NCI-H2196 treated with DMSO at 0.1 percent for 48 hours (cell line): ENCODE measurements around the gene TAAR1.
"Not testable (repeated sequence)": the region's sequence is repeated elsewhere in the genome, so short reads cannot be mapped to it uniquely, and the experiment has no call there.

Experiments used
- DNase-seq: peaks from one replicate; lab custom pipeline; 2025; ENCODE audit not compliant: unreplicated experiment; lab: John Stamatoyannopoulos, UW

Gene TAAR1

DNA sequence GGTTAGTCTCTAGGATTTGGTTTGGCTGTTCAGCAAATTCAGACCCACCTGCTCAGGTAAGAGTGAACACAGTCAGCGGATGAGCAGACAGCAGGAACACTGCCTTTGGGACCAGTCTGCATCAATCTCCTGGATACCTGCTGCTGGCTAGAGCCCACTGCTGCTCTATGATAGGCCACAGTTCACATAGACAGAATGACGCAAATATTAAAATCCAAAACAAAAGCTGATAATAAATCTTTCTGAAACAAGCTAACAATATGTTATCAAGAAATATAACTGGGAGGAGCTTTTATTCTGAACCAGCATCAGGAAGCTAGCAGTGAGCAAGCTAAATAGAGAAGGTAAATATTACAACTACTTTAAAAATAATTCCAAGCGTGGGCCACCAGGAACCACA lies at the start of gene TAAR1:
TSS of gene TAAR1 (minus strand) at position 101 of the 400 bp plus-strand sequence. CDS start 13,179 bp downstream, outside the sequence.
- no peak for DNase-seq

DNA sequence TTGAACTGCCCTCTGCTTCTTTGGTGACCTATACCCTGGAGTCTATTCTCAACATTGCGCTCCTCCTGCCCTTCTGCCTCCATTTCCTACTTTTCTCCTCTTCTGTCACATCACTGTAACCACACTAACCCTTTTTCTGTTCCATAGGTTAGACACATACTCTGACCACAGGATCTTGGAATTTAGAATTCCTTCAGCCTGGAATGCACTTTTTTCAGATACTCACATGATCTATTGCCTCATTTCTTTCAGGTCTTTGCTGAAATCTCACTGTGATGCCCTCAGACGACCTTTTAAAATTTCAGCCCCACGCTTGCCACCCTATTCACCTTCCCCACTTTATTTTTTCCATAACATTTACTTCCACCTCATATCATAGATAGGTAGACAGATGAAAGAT lies 49.8 kb upstream of the TAAR1 start:
- DNase-seq: no peak

DNA sequence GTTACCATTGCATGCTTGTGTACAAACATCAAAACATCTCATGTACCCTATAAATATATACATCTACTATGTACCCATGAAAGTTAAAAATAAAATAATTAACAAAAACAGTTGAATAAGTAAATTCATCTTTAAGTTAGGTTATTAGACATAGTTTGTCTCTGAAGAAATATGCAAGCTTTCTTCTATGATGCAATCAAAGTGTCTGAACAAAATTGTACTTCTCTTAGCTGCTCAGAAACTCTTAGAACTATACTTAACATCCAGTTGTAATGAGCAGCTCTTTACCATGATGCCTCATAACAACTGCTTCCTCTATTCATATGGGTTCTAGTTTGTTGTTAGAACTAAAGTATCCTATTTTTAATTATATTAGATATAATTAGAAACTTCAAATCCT lies 49.0 kb upstream of the TAAR1 start:
- no peak for DNase-seq

GRCh38 chr6:132706756-132707155 lies 47.8 kb upstream of the TAAR1 start:
- DNase-seq: not testable (repeated sequence)

DNA sequence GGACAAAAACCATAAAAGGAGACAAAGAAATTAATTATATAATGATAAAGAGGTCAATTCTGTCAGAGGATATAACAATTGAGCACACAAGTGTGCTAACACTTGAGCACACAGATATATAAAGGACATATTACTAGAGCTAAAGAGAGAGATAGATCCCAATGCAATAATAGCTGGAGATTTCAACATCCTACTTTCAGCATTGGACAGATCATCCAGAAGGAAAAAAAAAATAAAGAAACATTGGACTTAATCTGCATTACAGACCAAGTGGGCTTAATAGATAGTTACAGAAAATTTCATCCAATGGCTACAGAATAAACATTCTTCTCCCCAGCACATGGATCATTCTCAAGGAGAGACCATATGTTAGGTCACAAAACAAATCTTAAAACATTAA lies 45.0 kb upstream of the TAAR1 start:
- no peak for DNase-seq

DNA sequence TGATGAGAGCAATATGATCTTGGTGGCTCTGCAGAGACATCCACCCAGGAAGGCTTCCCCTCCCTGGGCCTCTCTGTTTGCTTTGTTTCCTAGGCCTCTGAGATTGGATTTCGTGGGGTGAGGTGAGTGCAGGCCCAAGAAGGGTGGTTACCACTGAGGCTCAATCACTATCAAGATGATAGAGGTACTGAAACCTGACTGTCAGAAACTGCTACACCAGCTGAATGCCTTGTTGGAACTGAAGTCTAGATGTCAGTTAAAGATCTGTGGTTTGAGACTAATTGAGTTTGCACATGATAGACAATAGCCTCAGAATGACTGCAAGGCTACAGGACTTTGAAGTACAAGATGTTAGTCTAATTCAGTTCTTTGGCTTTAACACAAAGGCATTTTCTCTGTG lies 39.6 kb upstream of the TAAR1 start:
- no peak for DNase-seq

GRCh38 chr6:132695773-132696172 lies 36.8 kb upstream of the TAAR1 start:
- no peak for DNase-seq

DNA sequence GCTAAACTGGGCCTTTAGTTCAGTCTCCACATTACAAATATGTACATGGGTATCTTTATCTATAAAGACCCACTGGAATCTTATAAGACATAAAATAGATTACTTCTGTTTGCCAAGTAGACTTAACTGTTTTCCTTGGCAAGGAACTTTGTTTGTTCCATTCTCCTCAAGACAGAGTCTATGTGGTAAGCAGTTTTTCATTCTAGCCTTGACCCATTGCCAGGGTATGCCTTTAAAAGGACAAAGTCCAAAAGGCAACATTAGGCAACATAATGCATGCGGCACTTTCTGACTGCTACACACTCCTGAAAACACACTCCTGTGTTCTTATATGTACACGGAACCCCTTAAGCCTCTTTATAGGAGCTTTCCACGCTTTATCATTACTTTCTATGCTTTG lies 34.5 kb upstream of the TAAR1 start:
- DNase-seq: no peak

DNA sequence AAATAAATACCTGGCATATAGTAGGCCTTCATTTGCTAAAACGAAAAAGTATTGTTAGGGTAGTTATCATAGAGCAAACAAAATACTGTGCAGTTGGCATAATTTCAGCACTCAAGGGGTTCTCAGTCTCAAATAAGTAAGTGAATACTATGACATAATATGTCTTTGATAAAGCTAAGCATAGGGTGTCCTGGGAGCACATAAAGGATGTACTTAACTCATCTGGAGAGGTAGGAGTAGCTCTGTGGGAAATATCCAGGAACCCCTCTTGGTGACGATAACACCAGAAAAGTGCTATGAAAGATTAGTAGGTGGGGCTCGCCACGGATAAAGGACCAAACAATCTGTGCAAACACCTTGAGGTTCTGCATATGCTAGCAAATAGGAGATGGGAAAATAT lies 31.7 kb upstream of the TAAR1 start:
- no peak for DNase-seq

- no peak for DNase-seq
Observed at GRCh38 chr6:132687306-132687705, 28.3 kb upstream of the TAAR1 start.

DNA sequence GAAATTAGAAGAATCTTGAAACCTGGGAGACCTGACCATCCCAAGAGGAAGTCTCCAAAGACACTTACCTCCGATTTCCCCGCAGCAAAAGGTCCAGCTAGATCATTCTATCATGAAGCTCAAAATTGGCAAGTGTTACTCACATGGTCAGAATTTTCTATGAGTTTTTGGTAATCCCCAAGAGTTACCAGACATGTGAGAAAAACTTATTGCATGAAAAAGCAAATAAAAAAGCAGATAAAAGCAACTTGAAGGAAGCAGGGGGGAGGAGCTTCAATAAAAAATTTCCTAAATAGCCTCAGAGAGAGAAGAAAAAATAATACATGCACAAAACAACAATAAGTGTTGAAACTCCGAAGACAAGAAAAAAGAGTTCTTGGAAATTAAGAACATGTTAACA lies 27.5 kb upstream of the TAAR1 start:
- no peak for DNase-seq

GRCh38 chr6:132685009-132685408 lies 26.0 kb upstream of the TAAR1 start:
- no peak for DNase-seq

DNA sequence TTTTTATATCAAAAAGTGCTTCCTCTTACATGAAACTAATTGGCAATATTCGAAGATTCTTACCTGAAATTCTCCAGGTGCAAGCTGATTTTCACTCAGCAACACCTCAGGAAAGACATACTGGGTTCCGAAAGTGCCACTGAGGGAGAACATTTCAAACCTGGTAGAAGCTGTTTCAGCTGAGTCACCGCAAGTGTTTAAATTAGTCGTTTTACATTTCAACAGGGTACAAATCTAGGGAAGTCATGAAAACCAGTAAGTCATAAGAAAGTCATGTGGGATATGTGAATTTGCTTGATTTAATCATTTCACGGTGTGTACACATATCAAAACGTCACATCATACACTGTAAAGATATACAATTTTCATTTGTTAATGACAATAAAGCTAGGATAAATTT lies 25.3 kb upstream of the TAAR1 start:
- no peak for DNase-seq

GRCh38 chr6:132683543-132683942 lies 24.6 kb upstream of the TAAR1 start:
- DNase-seq: no peak

- DNase-seq: not testable (repeated sequence)
Observed at GRCh38 chr6:132679094-132679493, 20.1 kb upstream of the TAAR1 start.

- DNase-seq: no peak
Observed at GRCh38 chr6:132675749-132676148, 16.8 kb upstream of the TAAR1 start.

GRCh38 chr6:132675002-132675401 lies 16.0 kb upstream of the TAAR1 start:
- no peak for DNase-seq

DNA sequence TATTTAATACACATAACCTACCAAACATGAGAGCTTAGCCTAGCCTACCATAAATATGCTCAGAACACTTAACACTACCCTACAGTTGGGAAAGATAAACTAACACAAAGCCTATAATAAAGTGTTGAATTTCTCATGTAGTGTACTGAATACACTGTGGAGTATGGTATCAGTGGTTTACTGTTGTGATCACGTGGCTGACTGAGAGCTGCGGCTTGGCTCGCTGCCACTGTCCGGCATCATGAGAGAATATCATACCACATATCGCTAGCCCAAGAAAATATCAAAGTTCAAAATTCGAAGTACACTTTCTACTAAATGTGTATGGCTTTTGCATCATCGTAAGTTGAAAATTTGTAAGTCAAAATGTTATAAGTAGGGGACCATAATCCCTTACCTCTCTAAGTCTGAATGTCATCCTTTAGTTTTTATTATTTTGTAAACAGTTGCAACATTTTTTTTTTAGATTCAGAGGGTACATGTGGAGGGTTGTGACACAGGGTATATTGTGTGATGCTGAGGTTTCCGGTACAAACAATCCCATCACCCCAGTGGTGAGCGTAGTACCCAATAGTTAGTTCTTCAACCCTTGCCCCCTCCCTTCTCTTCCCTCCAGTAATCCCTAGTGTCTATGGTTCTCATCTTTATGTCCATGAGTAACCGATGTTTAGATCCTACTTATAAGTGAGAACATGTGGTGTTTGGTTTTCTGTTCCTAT lies 14.6 kb upstream of the TAAR1 start:
- DNase-seq: no peak

DNA sequence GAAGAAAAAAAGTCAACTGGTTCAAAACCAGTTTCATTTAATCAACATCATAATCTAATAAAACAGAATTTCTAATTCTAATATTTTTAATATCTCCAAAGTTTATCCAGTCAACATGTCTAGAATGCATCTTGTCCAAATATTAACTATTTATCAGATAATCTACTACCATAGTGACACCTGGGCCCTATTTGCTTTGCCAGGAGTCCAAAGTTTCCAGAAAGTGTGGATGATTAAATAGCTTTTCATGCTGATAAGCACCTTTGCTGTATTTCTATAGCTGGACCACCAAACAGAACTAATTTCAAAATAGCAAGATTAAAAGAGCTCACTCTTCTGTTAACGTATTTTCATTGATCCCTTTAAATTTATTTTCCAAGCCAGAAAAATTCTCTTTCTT lies 12.3 kb upstream of the TAAR1 start:
- no peak for DNase-seq

GRCh38 chr6:132669690-132670291 lies 10.8 kb upstream of the TAAR1 start:
- peak; percentile 19 for DNase-seq

- DNase-seq: no peak
Observed at GRCh38 chr6:132666118-132666517, 7.1 kb upstream of the TAAR1 start.

DNA sequence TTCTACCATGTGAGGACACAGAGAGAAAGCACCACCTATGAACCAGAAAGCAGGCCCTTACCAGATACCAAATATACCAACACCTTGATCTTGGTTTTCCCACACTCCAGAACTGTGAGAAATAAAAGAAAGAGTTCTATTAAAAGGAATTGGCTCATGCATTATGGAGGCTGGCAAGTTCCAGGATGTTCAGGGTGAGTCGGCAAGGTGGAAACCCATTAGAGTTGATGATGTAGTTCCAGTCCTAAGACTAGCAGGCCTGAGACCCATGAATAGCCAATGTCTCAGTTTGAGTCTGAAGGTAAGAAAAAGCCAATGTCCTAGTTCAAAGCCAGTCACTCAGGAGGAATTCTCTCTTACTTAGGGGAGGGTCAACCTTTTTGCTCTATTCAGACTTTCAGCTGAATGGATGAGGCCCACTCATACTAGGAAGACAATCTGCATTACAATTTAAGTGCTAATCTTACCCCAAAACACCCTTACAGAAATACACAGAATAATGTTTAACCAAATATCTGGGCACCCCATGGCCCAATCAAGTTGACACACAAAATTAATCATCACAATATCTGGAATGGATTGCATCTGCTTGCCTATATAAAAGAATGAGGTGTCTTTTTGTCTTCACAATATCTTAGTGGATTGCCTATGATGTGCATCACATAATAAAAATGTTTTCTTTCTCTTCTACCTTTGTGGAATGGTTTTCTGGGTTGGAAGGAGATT lies 5.5 kb upstream of the TAAR1 start:
- no peak for DNase-seq
